HT1080 (cell line): ENCODE results near the gene CTBP1. TPM values are rescaled to one million over a fixed set of nuclear protein-coding genes. Genes with fewer than 3 reads are reported as not detected.

Experiments used
- DNase-seq: peaks from one replicate; pipeline ENCODE4 v3.0.0-alpha.2; 2015; ENCODE audit warnings: low read depth
- total RNA-seq: library from RNA; depleted of rRNA; stranded (reverse); fragments of >200 nt; shearing (Covaris generic); gene quantifications from 2 replicates; pipeline ENCODE4 v1.2.3, GENCODE V29; 2014; rRNA removed

The CTBP1 gene
- total RNA-seq, 1 experiment from 2014 or later, result 256 TPM

GRCh38 chr4:1164444-1164843 is 84.5 kb downstream of the CTBP1 start:
- DNase-seq, result no peak

- no peak for DNase-seq
These were observed 84.9 kb downstream of the CTBP1 start for GRCh38 chr4:1164040-1164439.

Other genes with a start within 250 kb of the CTBP1 start
- 49.4 and 62.9 TPM in 2 replicates for gene FGFRL1, start 237.5 kb downstream of the CTBP1 start, total RNA-seq
- gene RNF212, start 135.6 kb downstream of the CTBP1 start, total RNA-seq, result not detected in 2 replicates
- 0.20 TPM in 1 of 2 replicates, not detected in the other for gene SPON2, start 76.5 kb downstream of the CTBP1 start, total RNA-seq
- gene MAEA, start 40.8 kb upstream of the CTBP1 start, total RNA-seq, result 97.3 and 124 TPM in 2 replicates
- 4.6 and 7.1 TPM in 2 replicates for gene UVSSA, start 98.1 kb upstream of the CTBP1 start, total RNA-seq
- gene NKX1-1, start 157.3 kb upstream of the CTBP1 start, total RNA-seq, result not detected in 2 replicates